Neuronal stem cell (in vitro differentiated cells): ENCODE data around the gene PLAAT5.
"Not testable (repeated sequence)": the region's sequence is repeated elsewhere in the genome, so short reads cannot be mapped to it uniquely, and the experiment has no call there.

Experiments used
- DNase-seq: peaks from one replicate; pipeline ENCODE4 v3.0.0-alpha.2; 2013; ENCODE audit warnings: low spot score
- H2AFZ ChIP-seq: one replicate; pipeline ENCODE4 v1.6.1; 2013; ENCODE audit warnings: mild to moderate bottlenecking, low read length, inconsistent platforms
- H2AK5ac ChIP-seq: 2 replicates; pipeline ENCODE4 v1.6.1; 2013; ENCODE audit warnings: low read depth, mild to moderate bottlenecking, inconsistent platforms, low read length, moderate library complexity, mixed read lengths
- H2BK120ac ChIP-seq: 2 replicates; pipeline ENCODE4 v1.6.1; 2013; ENCODE audit warnings: low read depth, mild to moderate bottlenecking, inconsistent platforms, low read length, moderate library complexity, mixed read lengths
- H2BK12ac ChIP-seq: one replicate; pipeline ENCODE4 v1.6.1; 2013; ENCODE audit warnings: low read length, inconsistent platforms
- H2BK15ac ChIP-seq: 2 replicates; pipeline ENCODE4 v1.6.1; 2013; ENCODE audit warnings: mild to moderate bottlenecking, low read length, inconsistent platforms, mixed read lengths
- H2BK5ac ChIP-seq: one replicate; pipeline ENCODE4 v1.6.1; 2013; ENCODE audit warnings: inconsistent platforms, mild to moderate bottlenecking, low read length, moderate library complexity
- H3K14ac ChIP-seq: one replicate; pipeline ENCODE4 v1.6.1; 2013; ENCODE audit warnings: low read length, inconsistent platforms
- H3K18ac ChIP-seq: 2 replicates; pipeline ENCODE4 v1.6.1; 2013; ENCODE audit warnings: low read length, inconsistent platforms
- H3K23ac ChIP-seq: 2 replicates; pipeline ENCODE4 v1.6.1; 2013; ENCODE audit warnings: low read depth, mild to moderate bottlenecking, mixed read lengths, low read length, inconsistent platforms; ENCODE audit not compliant: poor library complexity
- H3K27ac ChIP-seq: replicated peaks from 3 replicates; pipeline ENCODE4 v1.5.1; 2013; ENCODE audit warnings: low read length, inconsistent platforms
- H3K27me3 ChIP-seq, 3 experiments: 2 replicates each; pipeline ENCODE4 v1.6.1; 2013; ENCODE audit warnings: low read length in 3 of 3, mild to moderate bottlenecking in 2 of 3, inconsistent platforms in 1 of 3, low read depth in 1 of 3, mixed read lengths in 1 of 3, moderate library complexity in 1 of 3; ENCODE audit not compliant: control insufficient read depth in 3 of 3, insufficient read depth in 3 of 3
- H3K36me3 ChIP-seq, 2 donors: replicated peaks in 1 of 2; 2 replicates each; pipeline ENCODE4 v1.6.1; 2013; ENCODE audit warnings: low read length in 2 of 2; ENCODE audit not compliant: control insufficient read depth in 2 of 2, insufficient read depth in 2 of 2
- H3K4ac ChIP-seq: 2 replicates; pipeline ENCODE4 v1.6.1; 2013; ENCODE audit warnings: inconsistent platforms, mild to moderate bottlenecking, low read length, moderate library complexity
- H3K4me1 ChIP-seq, 2 donors: 1 replicate in 1 of 2; 2 replicates in 1 of 2; pipeline ENCODE4 v1.6.1; 2013; ENCODE audit warnings: low read length in 2 of 2, low read depth in 1 of 2; ENCODE audit not compliant: control insufficient read depth in 2 of 2, insufficient read depth in 1 of 2
- H3K4me2 ChIP-seq: one replicate; pipeline ENCODE4 v1.6.1; 2013; ENCODE audit warnings: mild to moderate bottlenecking, low read length, inconsistent platforms; ENCODE audit not compliant: insufficient read depth, poor library complexity, severe bottlenecking
- H3K4me3 ChIP-seq, 2 donors: 2 replicates each; pipeline ENCODE4 v1.5.1; 2013; ENCODE audit warnings: low read length in 2 of 2, mild to moderate bottlenecking in 2 of 2, inconsistent platforms in 1 of 2, moderate library complexity in 1 of 2
- H3K79me1 ChIP-seq: one replicate; pipeline ENCODE4 v1.6.1; 2013; ENCODE audit warnings: low read depth, mild to moderate bottlenecking, inconsistent platforms, low read length, moderate library complexity
- H3K9ac ChIP-seq: one replicate; pipeline ENCODE4 v1.6.1; 2013; ENCODE audit warnings: mild to moderate bottlenecking, low read depth, low read length, inconsistent platforms; ENCODE audit not compliant: poor library complexity
- H3K9me3 ChIP-seq, 2 donors: replicated peaks in 1 of 2; 2 replicates each; pipeline versions ENCODE3 to v1.6.1; 2013; ENCODE audit warnings: low read length in 2 of 2, mild to moderate bottlenecking in 2 of 2, inconsistent platforms in 1 of 2, low read depth in 1 of 2, mixed read lengths in 1 of 2, moderate library complexity in 1 of 2; ENCODE audit not compliant: control insufficient read depth in 2 of 2, insufficient read depth in 1 of 2
- H4K8ac ChIP-seq: one replicate; pipeline ENCODE4 v1.6.1; 2013; ENCODE audit warnings: low read depth, mild to moderate bottlenecking, inconsistent platforms, low read length, moderate library complexity
- H4K91ac ChIP-seq: one replicate; pipeline ENCODE4 v1.6.1; 2013; ENCODE audit warnings: low read length, low read depth, mild to moderate bottlenecking, inconsistent platforms; ENCODE audit not compliant: poor library complexity
- WGBS, 2 donors: extraction: QIAGEN DNeasy Blood & Tissue Kit; methylation state at CpG; one replicate each; pipeline ENCODE4 v1.1.7; 2013; ENCODE audit warnings: missing lambda C conversion rate in 2 of 2, mixed read lengths in 1 of 2; ENCODE audit not compliant: insufficient read length in 2 of 2, insufficient replicate concordance in 1 of 2; ENCODE audit errors: extremely low coverage in 2 of 2; 5-methylcytosine and 5-hydroxymethylcytosine counted together

PLAAT5 gene

GRCh38 chr11:63445118-63445517, 45.8 kb downstream of the PLAAT5 start:
- no peak overlapping the region for H3K27ac ChIP-seq
- H3K9ac ChIP-seq: no peak overlapping the region
- no peak overlapping the region for H2BK5ac ChIP-seq
- no peak overlapping the region for H3K18ac ChIP-seq
- no peak overlapping the region for H2BK12ac ChIP-seq
- no peaks in the 10 kb centered on the region for H3K79me1 ChIP-seq
- no peak overlapping the region for H4K91ac ChIP-seq
- H4K8ac ChIP-seq: no peak overlapping the region
- no peak overlapping the region for H2BK15ac ChIP-seq
- H3K4ac ChIP-seq: no peak overlapping the region
- H3K4me1 ChIP-seq: no peaks in the 10 kb centered on the region
- no peak overlapping the region for H2BK120ac ChIP-seq
- no peaks in the 10 kb centered on the region for H3K9me3 ChIP-seq
- H2AFZ ChIP-seq: no peak overlapping the region
- no CpG with 5 or more reads among the region's 2 CpGs for WGBS, 2 donors
- H2AK5ac ChIP-seq: no peak overlapping the region
- no peak for DNase-seq
- no peaks in the 10 kb centered on the region for H3K36me3 ChIP-seq
- H3K4me3 ChIP-seq: no peak overlapping the region
- H3K27me3 ChIP-seq: no peaks in the 10 kb centered on the region
- H3K23ac ChIP-seq: no peak overlapping the region
- no peak overlapping the region for H3K14ac ChIP-seq
- H3K4me2 ChIP-seq: no peak overlapping the region

- no peak overlapping the region for H2BK120ac ChIP-seq
- no peak overlapping the region for H2BK15ac ChIP-seq
- no peaks in the 10 kb centered on the region for H3K9me3 ChIP-seq
- H3K4me1 ChIP-seq: no peaks in the 10 kb centered on the region
- no peak overlapping the region for H3K4ac ChIP-seq
- no peak overlapping the region for H3K14ac ChIP-seq
- no peak overlapping the region for H4K91ac ChIP-seq
- no peak overlapping the region for H3K4me3 ChIP-seq
- no CpG with 5 or more reads among the region's 2 CpGs for WGBS, 2 donors
- H3K36me3 ChIP-seq: no peaks in the 10 kb centered on the region
- H2AFZ ChIP-seq: no peak overlapping the region
- H2BK12ac ChIP-seq: no peak overlapping the region
- H3K23ac ChIP-seq: no peak overlapping the region
- H3K27me3 ChIP-seq: no peaks in the 10 kb centered on the region
- no peak overlapping the region for H4K8ac ChIP-seq
- no peaks in the 10 kb centered on the region for H3K79me1 ChIP-seq
- no peak overlapping the region for H2AK5ac ChIP-seq
- H3K4me2 ChIP-seq: no peak overlapping the region
- DNase-seq: no peak
- no peak overlapping the region for H3K27ac ChIP-seq
- H3K18ac ChIP-seq: no peak overlapping the region
- no peak overlapping the region for H3K9ac ChIP-seq
- no peak overlapping the region for H2BK5ac ChIP-seq
These were observed 46.8 kb downstream of the PLAAT5 start for GRCh38 chr11:63444160-63444559.

- no CpG with 5 or more reads among the region's 1 CpG for WGBS, 2 donors
- Histone ChIP-seq H2BK5ac (no peak overlapping the region), H2AFZ (no peak overlapping the region), H2BK15ac (no peak overlapping the region), H3K36me3 (no peaks in the 10 kb centered on the region), H3K4me2 (no peak overlapping the region), H3K4me1 (no peaks in the 10 kb centered on the region), H3K27ac (no peak overlapping the region), H3K14ac (no peak overlapping the region), H3K79me1 (no peaks in the 10 kb centered on the region), H3K4ac (no peak overlapping the region), H3K9me3 (no peaks in the 10 kb centered on the region), H3K27me3 (no peaks in the 10 kb centered on the region), H3K23ac (no peak overlapping the region), H2BK120ac (no peak overlapping the region), H3K9ac (no peak overlapping the region), H4K91ac (no peak overlapping the region), H2BK12ac (no peak overlapping the region), H3K4me3 (no peak overlapping the region), H2AK5ac (no peak overlapping the region), H4K8ac (no peak overlapping the region), H3K18ac (no peak overlapping the region)
- no peak for DNase-seq
These were observed 47.3 kb downstream of the PLAAT5 start for GRCh38 chr11:63443714-63444113.

GRCh38 chr11:63435831-63436230, 55.1 kb downstream of the PLAAT5 start:
- not testable (repeated sequence) for H3K27ac ChIP-seq, H2AFZ ChIP-seq, H3K4ac ChIP-seq, H4K91ac ChIP-seq, H3K23ac ChIP-seq, H2BK12ac ChIP-seq, H3K18ac ChIP-seq, H2AK5ac ChIP-seq, DNase-seq, H3K4me1 ChIP-seq, H3K4me3 ChIP-seq, H3K36me3 ChIP-seq, H3K79me1 ChIP-seq, H2BK120ac ChIP-seq, H2BK15ac ChIP-seq, H3K14ac ChIP-seq, H3K27me3 ChIP-seq, H3K9ac ChIP-seq, H4K8ac ChIP-seq, H2BK5ac ChIP-seq, H3K9me3 ChIP-seq
- no CpG with 5 or more reads among the region's 4 CpGs for WGBS, 2 donors
- peak overlapping the region; percentile 18 for H3K4me2 ChIP-seq
